NCI-H1105 treated with DMSO at 0.1 percent for 48 hours (cell line): Measurements from ENCODE around the gene PTPRG.
A peak's percentile ranks its signal among the peaks of the same experiment; 100 is the strongest.
"Not testable (repeated sequence)": the region's sequence is repeated elsewhere in the genome, so short reads cannot be mapped to it uniquely, and the experiment has no call there.

Experiments
- DNase-seq: peaks from one replicate; lab custom pipeline; 2025; lab: John Stamatoyannopoulos, UW

Gene PTPRG

DNA sequence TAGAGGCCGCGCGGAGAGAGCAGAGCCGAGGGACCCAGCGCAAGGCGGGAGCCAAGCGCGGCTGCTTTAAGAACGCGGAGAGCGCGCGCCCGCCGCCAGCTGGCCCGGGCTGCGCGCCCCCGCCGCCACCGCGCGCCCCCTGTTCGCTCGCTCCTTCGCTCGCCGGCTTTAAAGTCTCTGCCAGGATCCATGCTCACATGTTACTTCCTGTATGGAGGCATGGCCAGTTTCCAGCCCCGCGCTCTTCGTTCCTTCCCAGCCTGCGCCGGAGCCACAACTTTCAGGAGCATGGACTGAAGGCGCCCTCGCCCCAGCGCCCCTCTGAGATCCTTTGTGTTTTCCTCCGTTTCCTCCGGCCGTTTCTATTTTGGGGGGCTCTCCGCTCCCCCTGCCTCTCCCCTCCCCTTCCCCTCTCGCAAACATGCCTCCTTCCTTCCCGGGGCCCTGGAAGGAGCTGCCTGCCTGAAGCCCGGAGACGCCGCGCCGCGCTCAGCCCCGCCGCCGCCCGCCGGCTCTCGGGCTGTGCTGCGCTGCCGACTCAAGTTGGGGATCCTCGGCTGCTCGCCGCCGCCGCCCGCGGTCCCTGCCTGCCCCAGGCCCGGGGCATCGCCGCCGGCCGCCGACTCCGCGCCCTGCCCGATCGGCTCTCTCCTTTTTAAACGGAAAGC, at the start of gene PTPRG:
PTPRG (plus strand) TSS at position 198 of the 668 bp plus-strand sequence. CDS start 717 bp downstream, outside the sequence.
- peak; percentile 80 for DNase-seq

DNA sequence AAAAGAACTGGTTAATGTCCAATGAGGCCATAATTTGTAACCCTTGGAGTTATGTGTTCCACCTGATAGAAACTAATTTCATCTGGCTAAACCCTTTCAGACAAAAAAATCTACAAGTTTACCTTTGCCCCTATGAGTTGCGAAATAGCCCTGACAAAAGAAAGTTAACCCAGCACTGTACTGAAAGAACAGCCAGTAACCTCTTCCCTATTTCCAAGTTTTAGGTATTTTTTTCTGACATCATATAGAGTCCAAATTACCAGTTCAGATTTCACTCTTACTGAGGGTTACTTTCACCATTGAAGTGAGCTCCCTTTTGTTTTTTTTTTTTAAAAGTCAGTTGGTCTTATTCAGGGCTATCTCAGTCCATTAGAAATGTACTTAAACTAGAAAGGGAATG, 42.8 kb upstream of the PTPRG start:
- no peak for DNase-seq

DNA sequence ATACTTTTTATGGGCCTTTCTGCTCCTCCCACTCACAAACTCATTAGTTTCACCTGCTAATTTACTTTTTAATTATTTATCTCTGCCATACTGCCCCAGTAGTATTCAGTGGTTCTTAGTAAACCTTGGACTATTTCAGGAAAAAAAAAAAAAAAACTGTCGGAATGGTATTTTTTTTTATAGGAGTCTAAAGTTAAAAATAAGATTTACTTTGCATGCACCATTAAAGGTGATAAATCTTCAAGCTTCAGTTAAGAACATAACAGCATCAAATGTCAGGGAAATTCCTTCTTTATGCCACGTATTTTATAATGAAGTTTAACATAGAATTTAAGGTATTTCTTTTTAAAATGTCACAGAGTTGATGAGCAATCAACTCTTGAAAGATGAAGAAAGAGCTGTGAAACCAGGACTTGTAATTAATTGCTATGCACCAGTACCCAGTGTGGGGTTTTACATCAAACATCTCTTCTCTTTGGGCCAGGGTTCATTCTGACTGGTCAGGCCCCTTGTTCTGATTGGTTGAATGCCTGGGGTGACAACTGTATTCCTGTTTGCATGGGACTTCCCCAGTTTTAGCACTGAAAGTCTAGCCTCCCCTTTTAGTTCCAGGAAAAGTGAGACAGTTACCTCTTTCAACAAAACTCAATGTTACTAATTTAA, 40.3 kb upstream of the PTPRG start:
- no peak for DNase-seq

DNA sequence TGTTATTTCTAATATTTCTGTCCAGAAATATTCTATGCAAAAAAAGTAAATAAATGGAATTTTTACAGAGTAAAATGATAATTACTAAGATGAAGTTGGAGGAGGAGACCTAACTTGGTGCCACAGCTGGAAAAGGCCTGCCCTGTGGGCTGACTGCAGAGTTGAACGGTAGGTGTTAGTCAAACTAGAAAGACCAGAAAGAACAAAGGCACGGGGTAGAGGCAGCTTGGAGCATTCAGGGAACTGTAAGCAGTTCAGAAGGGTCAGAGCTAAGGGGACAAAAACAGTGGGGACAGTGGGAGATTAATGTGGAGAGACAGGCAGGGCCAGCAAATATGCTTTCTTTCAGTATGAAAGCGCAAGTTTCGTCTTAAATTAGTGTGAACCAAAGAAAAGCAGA, 39.3 kb upstream of the PTPRG start:
- DNase-seq: no peak

DNA sequence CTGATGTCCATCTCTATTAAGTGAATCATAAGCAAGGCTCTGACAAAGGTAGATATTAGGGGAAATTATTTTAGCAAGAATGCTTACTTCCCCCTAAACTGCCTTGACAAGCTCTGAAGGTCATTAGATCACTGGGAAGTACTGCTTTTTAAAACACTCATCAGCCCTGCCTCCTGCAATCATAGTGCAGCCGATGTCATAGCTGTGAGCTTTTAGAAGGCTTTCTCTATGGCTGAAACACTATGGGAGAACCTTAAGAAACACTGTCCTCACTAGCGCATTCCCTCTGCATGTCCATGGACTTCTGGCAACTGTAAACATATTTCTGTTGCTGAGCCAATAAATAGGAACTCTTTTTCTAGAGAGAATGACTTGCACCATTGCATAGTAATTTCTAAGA, 38.7 kb upstream of the PTPRG start:
- DNase-seq: no peak

DNA sequence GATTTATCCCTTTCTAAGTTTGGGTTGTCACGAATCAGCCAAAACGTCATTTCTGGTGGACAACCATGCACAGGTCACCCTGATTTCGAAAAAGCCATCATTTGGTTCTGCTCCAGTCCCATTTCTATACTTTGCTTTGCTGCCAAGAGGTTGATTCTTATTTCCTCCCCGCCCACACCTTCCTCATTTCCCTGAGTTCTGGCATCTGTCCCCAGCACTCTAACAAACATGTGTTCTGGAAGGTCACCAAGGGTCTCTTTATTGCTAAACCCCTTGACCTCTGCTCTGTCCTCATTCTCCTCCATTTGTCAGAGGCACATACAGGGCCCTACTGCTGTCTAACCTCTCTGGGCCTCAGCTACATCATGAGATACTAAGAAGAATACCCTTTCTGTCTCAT, 36.4 kb upstream of the PTPRG start:
- DNase-seq: no peak

DNA sequence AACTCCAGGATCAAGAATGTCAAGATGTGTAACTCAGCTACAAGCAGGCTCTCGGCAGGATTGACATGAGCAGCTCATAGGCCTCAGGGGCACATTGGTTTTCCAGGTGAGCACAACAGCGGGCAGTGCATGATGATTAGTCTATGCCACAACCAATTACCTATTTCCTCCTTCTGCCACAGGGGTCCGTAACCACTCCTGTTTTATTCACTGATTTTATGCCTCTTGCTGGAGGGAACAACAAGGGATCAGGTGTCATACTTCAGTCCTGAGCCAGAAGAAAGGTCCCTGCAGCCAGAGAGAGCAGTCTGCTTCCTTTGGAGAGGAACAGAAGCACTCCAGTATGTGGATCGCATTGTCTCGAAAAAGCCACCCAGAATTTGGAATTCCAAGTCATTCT, 35.1 kb upstream of the PTPRG start:
- no peak for DNase-seq

DNA sequence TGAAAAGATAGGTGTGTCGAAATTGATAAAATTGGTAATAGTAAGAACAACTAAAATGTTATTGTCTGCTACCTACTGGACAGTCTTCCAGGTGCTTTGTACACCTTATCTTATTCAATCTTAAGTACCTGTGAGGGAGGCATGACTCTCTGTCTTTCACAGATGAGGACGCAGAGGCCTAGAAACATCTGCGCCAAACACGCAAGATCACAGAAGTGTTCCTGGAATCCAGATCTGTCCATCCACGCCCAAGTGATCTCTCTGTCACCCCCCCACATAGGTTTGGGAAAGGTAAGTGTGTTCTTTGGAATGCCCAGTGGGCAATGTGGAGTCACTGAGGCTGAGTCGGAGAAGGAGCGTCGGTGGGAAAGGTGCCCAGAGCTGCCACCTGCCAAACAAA, 34.4 kb upstream of the PTPRG start:
- DNase-seq: no peak

DNA sequence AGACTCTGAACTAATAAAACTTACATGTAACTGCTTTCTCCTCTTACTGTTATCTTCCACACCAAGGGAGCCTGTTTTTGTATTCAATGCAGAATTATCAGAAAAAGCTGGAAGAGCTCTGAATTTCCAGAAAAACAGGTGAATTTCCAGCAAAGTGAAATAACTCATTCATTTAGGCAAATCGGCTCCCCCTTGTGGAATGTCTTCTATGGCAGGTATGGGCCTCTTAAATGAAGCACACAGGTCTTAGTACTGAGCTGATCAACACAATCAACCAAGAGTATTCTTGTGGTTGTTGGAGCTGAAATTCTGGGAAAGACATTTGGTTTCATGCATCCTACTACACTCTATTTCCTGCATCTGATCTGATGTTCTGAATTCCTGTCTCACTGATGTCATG, 31.0 kb upstream of the PTPRG start:
- DNase-seq: peak; percentile 45

DNA sequence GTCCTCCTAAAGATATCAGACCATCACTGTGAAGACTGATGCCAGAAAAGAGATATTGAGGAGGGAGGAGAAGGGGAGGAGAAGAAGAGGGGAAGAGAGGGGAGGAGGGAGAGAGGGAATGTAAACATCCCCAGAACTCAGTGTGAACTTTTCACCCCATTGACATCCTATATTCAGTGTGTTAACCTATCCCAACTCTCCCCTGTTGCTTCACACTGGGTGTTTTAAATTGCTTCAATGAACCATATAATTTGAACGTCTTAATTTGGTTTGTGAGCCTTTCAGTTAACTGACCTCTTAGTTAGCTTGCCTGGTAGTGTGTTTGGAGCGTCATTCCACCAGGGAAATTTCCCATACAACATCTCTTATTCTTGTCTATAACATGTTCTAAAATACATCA, 29.8 kb upstream of the PTPRG start:
- no peak for DNase-seq

DNA sequence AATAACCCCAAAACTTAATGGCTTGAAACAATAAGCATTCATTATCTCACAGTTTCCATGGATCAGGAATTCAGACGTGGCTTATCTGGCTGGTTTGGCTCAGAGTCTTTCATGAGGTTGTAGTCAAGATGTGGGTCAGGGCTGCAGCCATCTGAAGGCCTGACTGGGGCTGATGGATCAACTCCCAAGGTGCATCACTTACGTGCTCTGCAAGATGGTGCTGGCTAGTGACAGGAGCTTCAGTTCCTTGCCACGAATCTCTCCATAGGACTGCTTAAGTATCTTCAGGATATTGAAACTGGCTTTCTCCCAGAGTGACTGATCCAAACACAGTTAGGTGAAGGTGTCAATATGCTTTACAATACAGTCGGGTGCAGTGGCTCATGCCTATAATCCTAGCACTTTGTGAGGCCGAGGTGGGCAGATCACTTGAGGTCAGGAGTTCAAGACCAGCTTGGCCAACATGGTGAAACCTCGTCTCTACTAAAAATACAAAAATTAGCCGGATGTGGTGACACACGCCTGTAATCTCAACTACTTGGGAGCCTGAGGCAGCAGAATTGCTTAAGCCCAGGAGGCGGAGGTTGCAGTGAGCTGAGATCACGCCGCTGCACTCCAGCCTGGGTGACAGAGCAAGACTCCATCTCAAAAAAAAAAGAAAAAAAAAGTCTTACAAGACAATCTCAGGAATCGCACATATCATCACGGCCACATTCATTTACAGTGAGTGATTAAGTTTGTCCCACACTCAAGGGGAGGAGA, 28.5 kb upstream of the PTPRG start:
- no peak for DNase-seq

DNA sequence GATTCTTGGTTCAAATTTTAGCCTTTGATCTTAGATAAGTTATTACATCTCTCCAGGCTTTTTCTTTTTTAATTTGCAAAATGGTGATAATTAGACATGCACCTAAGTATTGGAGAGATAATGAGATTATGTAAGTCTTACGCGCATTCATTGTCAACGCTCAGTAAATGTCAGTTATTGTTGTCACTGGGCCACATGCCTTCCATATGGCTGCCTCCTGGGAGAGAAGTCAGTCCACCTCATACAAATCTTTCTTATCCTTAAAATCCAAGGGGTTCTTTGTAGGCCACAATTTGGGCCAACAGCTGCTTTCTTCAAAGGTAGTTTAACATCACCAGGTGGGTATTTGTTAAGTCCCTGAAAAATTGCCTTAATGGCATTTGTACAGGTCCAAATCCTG, 25.5 kb upstream of the PTPRG start:
- no peak for DNase-seq

DNA sequence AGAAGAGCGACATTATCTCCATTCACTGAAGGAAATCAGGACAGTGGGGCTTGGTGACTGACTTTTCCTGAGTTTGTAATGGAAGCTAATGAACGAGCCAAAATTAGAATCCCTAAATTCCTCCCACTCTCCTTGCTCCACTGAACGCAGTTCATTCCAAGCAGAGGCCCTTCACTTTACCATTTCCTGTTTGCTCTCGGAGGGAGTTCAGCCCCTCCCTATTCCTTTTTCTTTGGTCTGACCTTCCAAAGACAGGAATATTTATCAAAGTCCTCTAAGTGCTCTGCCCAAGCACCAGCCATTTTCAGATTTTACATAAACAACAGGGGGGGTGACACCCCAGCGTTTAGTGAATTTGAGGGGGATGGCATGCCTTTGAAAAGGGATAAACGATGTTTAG, 24.0 kb upstream of the PTPRG start:
- DNase-seq: no peak

DNA sequence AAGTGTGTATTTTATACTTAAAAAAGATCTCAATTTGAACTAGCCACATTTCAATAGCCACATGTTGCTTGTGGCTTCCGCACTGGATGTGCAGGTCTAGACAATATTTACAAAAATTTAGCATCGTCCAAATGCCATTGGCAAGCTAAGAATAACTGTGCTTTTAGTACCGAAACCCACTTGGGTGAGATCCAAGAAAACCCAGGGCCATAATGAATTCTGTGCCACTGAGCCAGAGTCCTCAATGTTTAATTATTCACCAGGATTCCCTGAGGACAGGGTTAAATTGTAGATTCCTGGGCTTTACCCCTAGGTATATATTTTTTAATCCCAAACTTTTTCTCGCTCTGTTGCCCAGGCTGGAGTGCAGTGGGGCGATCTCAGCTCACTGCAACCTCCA, 22.9 kb upstream of the PTPRG start:
- DNase-seq: no peak

DNA sequence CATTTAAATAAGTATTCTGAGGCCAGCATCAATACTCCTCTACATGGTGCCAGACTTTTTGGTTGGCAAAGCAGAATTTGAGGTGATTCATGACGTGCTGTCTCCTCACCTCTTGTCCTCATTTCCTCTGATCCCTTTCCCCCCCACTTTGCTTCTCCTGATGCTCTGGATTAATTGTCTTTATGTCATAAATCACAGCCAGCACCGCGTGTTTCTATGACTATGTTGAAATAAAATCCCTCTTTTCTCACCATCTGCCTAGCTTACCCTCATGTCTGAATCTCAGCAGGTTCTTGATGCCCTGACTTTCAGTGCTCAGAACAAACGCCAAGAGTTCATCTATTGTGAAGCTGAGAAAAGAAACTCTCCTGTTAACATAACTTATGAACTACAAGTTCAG, 19.7 kb upstream of the PTPRG start:
- no peak for DNase-seq

DNA sequence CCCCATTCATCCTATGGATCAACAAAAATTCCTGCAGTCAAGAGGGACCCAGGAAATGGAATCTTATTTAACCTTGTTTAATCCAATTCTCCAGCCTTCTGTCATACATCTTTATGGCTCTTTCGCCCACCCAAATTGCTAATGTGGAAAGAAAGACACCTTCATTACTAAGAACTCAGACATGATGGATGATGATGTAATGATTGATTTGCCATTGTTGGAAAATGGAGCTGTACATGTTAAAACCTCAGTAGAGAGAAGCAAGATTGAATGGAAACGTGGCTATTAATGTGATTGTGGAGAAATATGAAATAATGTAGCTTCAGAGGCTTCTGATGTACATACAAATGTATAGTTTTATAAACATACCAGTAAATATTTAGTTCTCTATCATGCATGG, 15.7 kb upstream of the PTPRG start:
- no peak for DNase-seq

DNA sequence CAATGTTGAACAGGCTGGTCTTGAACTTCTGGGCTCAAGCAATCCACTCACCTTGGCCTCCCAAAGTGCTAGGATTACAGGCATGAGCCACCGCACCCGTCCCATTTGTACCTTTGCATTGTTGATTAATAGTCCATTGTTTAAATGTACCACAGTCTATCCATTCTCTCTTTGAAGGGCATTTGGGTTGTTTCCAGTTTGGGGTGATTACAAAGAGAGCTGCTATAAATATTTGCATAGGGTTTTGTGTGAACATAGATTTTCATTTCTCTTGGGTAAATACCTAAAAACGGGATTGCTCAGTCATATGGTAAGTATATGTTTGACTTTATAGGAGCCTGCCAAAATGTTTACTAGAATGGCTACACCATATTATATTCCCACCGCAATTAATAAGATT, 13.7 kb upstream of the PTPRG start:
- no peak for DNase-seq

DNA sequence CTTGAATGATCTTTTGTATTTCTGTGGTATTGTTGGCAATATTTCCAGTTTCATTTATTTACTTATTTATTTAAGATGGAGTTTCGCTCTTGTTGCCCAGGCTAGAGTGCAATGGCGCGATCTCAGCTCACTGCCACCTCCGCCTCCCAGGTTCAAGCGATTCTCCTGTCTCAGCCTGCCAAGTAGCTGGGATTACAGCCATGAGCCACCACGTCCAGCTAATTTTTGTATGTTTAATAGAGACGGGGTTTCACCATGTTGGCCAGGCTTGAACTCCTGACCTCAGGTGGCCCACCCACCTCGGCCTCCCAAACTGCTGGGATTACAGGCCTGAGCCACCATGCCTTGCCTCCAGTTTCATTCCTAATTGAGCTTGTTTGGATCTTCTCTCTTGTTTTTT, 8.7 kb upstream of the PTPRG start:
- DNase-seq: not testable (repeated sequence)

DNA sequence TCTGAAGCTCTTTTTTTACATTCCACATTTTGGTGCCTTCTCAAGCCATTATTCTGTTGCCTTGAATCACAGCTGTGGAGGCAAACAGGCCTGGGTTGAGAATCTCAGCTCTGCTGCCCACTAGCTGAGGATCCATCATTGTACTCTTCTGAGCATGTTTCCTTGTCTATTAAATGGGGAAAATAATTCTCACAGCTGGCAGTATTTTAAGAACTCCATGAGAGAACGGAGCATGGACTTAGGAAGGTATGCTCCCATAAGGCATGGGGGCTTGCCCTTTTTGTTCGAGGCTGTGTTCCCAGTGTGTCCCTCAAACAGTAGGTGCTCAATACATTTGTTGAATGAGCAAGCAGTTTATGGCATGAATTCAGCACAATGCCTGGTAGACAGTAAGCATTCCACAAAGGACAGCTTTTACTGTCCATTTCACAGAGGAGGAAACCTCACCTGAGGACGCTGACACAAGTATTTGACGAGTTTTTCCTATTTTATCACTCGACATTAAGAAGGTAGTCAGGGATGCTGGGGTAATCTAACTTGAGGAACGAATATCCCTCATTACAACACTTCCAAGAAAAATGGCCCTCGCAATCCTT, 2.1 kb upstream of the PTPRG start:
- no peak for DNase-seq

DNA sequence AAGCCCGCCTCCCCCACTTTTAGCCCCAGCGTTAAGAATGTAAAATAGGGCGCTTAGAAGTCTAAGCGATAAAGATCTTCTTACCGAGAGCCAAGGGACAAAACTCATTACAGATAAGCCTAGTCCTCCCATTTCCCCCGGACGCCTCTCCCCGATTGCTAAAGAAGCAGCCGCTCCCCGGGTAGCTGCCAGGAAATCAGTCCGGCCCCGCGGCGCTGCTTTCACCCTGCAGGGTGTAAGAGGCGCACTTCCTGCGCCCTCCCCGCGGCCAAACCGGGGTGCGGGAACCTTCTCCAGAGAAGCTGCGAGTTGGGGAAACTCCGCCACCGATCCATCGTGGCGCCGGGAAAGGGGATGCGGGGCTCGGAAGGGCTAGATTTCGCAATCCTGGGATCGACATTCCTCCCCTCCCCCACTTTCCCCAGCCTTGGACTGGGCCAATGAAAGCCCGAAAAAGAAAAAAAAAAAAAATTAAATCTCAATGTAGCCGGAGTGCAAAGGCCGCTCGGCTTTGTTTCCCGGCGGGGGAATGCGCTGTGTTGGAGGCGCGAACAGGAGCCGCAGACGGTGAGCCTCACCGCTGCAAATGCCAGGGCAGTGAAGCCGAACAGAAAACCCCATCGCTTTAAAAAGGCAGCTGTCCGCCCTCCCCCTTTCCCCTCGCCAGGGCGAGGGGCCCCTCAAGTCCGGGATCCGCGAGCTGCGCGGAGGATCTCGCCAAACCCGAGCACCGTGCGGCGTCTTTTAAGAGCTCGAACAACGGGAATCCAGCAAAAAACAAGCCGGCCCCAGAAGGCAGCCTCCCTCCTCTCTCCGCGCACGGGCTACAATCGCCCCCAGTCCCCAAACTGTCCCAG, 626 bp upstream of the PTPRG start:
- peak; percentile 36 for DNase-seq

DNA sequence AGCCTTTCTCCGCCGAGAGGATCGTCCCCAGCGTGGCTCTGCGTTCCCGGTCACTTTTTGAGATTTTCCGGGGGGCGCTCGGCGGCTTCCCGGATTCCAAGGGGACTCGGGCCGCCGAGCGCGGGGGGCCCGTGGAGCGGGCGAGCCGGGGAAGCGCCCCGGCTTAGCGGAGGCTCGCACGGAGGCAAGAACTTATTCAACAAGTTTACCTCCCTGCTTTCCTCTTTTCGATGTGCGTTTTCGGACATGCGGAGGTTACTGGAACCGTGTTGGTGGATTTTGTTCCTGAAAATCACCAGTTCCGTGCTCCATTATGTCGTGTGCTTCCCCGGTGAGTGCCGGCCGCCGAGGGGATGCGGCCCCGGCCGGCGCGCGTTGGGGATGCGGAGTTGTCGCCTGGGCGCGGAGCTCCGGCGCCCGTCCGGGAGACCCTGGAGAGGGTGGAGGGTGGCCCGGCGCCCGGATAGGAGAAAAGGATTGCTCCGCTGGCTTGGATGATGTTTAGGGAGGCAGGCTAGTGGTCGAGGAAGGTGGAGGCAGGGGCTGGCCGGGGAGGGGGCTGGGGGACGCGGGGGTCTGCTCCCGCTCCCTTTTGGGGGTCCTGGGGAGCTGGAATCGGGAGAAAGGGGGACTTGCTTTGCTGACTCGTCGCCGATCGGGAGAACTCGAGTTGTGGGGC, 810 bp downstream of the PTPRG start:
- no peak for DNase-seq
